ENCODE data around the gene IGF1R.

GRCh38 chr15:98738689-98739401 lies 90.5 kb downstream of the IGF1R start:
- TF ChIP-seq CTCF (IDR thresholded peaks at IDR 0.05) (no peak), POLR2A (IDR thresholded peaks at IDR 0.05) (no peak)

Data from adrenal gland (tissue), 5 donors.